HCT116 (cell line): ENCODE measurements around the gene ROCK2. TPM values are rescaled to one million over a fixed set of nuclear protein-coding genes. Genes with fewer than 3 reads are reported as not detected.

ENCODE experiments used
- ATAC-seq: fragments of 200-7000 bp; cut with Tn5 transposase; 2 replicates; pipeline ENCODE4 v1.9.1; 2020; ENCODE audit warnings: mild to moderate bottlenecking, moderate library complexity
- BruUV-seq: library from RNA; stranded (reverse); fragments of 400-500 nt; replicated peaks from 2 replicates; lab custom pipeline; 2021; lab: Mats Ljungman, UMichigan
- CTCF ChIA-PET: fragments of 300-600 bp; sonication (Branson Sonifier 250); formaldehyde crosslinking; loops from one replicate; lab custom pipeline; 2021; ENCODE audit warnings: antibody characterized with exemption; lab: Charles Lee
- POLR2A ChIA-PET: fragments of 300-600, 350-600 bp; sonication (Branson Sonifier 250); formaldehyde crosslinking; loops from one replicate; lab custom pipeline; 2021; ENCODE audit warnings: antibody characterized with exemption; lab: Charles Lee
- RAD21 ChIA-PET, 2 experiments: fragments of 300-600 bp; sonication (Branson Sonifier 250); formaldehyde crosslinking; loops; one replicate each; lab custom pipeline; 2023; ENCODE audit warnings: low total read pairs in 2 of 2; ENCODE audit not compliant: uncharacterized antibody in 2 of 2, unreplicated experiment in 2 of 2, low non-redundant PET in 1 of 2; lab: Charles Lee
- DNase-seq: peaks from one replicate; pipeline ENCODE4 v3.0.0-alpha.2; 2010; ENCODE audit warnings: low read depth, low spot score
- H2AFZ ChIP-seq: fragments of 200-600 bp; shearing (Covaris generic), sonication (generic); 2 replicates; pipeline ENCODE4 v1.6.1; 2017; ENCODE audit warnings: low read depth, mixed run types, mixed read lengths, antibody characterized with exemption, low read length; ENCODE audit not compliant: poor library complexity, severe bottlenecking
- H3K27ac ChIP-seq: 2 replicates; pipeline ENCODE4 v1.5.1; 2012; ENCODE audit warnings: low read depth, low read length
- H3K27me3 ChIP-seq: fragments of 200-600 bp; sonication (generic); 2 replicates; pipeline ENCODE4 v1.6.1; 2016; ENCODE audit warnings: mixed run types, low read length, mixed read lengths; ENCODE audit not compliant: insufficient read depth
- H3K36me3 ChIP-seq, 2 experiments: fragments of 200-500 bp in 1 of 2; fragments of 200-600 bp in 1 of 2; sonication (Bioruptor generic) in 1 of 2; sonication (generic) in 1 of 2; 2 replicates each; pipeline versions ENCODE4 v1.5.1 to v1.6.1; 2014 to 2016; ENCODE audit warnings: low read length in 2 of 2, inconsistent platforms in 1 of 2, mixed read lengths in 1 of 2, mixed run types in 1 of 2; ENCODE audit not compliant: insufficient read depth in 2 of 2, control insufficient read depth in 1 of 2
- H3K4me1 ChIP-seq, 2 experiments: fragments of 200-600 bp in 1 of 2; sonication (generic) in 1 of 2; 2 replicates each; pipeline versions ENCODE4 v1.5.1 to v1.6.1; 2012 to 2017; ENCODE audit warnings: low read length in 2 of 2, inconsistent platforms in 1 of 2, mild to moderate bottlenecking in 1 of 2, mixed read lengths in 1 of 2, mixed run types in 1 of 2, moderate library complexity in 1 of 2; ENCODE audit not compliant: insufficient read depth in 2 of 2, control insufficient read depth in 1 of 2
- H3K4me2 ChIP-seq: fragments of 200-600 bp; sonication (generic); 2 replicates; pipeline ENCODE4 v1.6.1; 2017; ENCODE audit warnings: mixed run types, low read length, mixed read lengths
- H3K4me3 ChIP-seq, 2 experiments: fragments of 200-600 bp in 1 of 2; sonication (generic) in 1 of 2; replicated peaks in 1 of 2; 2 replicates each; pipeline ENCODE4 v1.5.1; 2011 to 2016; ENCODE audit warnings: low read length in 2 of 2, control low read depth in 1 of 2, low read depth in 1 of 2, mild to moderate bottlenecking in 1 of 2, mixed read lengths in 1 of 2, mixed run types in 1 of 2
- H3K79me2 ChIP-seq: fragments of 200-600 bp; sonication (generic); 2 replicates; pipeline ENCODE4 v1.6.1; 2017; ENCODE audit warnings: mild to moderate bottlenecking, mixed run types, low read length, moderate library complexity, mixed read lengths; ENCODE audit not compliant: insufficient read depth
- H3K9ac ChIP-seq: fragments of 200-600 bp; sonication (generic); 2 replicates; pipeline ENCODE4 v1.6.1; 2016; ENCODE audit warnings: low read length, mixed read lengths
- H3K9me2 ChIP-seq: fragments of 200-600 bp; sonication (generic), shearing (Covaris generic); 2 replicates; pipeline ENCODE4 v1.6.1; 2017; ENCODE audit warnings: mixed run types, mild to moderate bottlenecking, moderate library complexity; ENCODE audit not compliant: insufficient read depth
- H3K9me3 ChIP-seq, 2 experiments: fragments of 200-500 bp in 1 of 2; fragments of 200-600 bp in 1 of 2; sonication (Bioruptor generic) in 1 of 2; sonication (generic) in 1 of 2; 2 replicates each; pipeline ENCODE4 v1.6.1; 2014 to 2017; ENCODE audit warnings: low read length in 2 of 2, mixed read lengths in 2 of 2, inconsistent platforms in 1 of 2, low read depth in 1 of 2, mild to moderate bottlenecking in 1 of 2, mixed run types in 1 of 2, moderate library complexity in 1 of 2; ENCODE audit not compliant: control insufficient read depth in 1 of 2, insufficient read depth in 1 of 2
- H4K20me1 ChIP-seq: fragments of 200-600 bp; sonication (generic), shearing (Covaris generic); 2 replicates; pipeline ENCODE4 v1.6.1; 2017; ENCODE audit warnings: mixed run types, mild to moderate bottlenecking, moderate library complexity; ENCODE audit not compliant: insufficient read depth
- EGR1 ChIP-seq: IDR thresholded peaks from 2 replicates; pipeline ENCODE4 v1.6.1; 2012; ENCODE audit warnings: low read depth
- EZH2 ChIP-seq: fragments of 200-600 bp; sonication (generic); IDR thresholded peaks from 2 replicates; pipeline ENCODE4 v1.6.1; 2017; ENCODE audit warnings: antibody characterized with exemption, mixed run types
- EZH2phosphoT487 ChIP-seq: fragments of 200-600 bp; IDR thresholded peaks from 2 replicates; pipeline ENCODE4 v1.6.1; 2018; ENCODE audit warnings: antibody characterized with exemption, borderline replicate concordance
- FOSL1 ChIP-seq: IDR thresholded peaks from 2 replicates; pipeline ENCODE4 v1.6.1; 2012; ENCODE audit warnings: low read depth
- SP1 ChIP-seq: IDR thresholded peaks from 2 replicates; pipeline ENCODE4 v1.6.1; 2012; ENCODE audit warnings: low read depth
- TCF7L2 ChIP-seq: IDR thresholded peaks from 2 replicates; pipeline ENCODE4 v1.7.0; 2011; ENCODE audit warnings: borderline replicate concordance, inconsistent platforms; ENCODE audit not compliant: insufficient read depth, insufficient read length; ENCODE audit errors: extremely low read depth
- YY1 ChIP-seq: IDR thresholded peaks from 2 replicates; pipeline ENCODE4 v1.6.1; 2011; ENCODE audit warnings: low read length, low read depth, moderate library complexity, mild to moderate bottlenecking; ENCODE audit not compliant: insufficient replicate concordance; ENCODE audit errors: extremely low read depth
- ZNF274 ChIP-seq: fragments of 200-500 bp; sonication (Bioruptor generic); IDR thresholded peaks from 2 replicates; pipeline ENCODE4 v1.6.1; 2014; ENCODE audit warnings: mild to moderate bottlenecking, low read depth, low read length, inconsistent platforms
- intact Hi-C: fragments of 100-400 bp; cut with micrococcal nuclease; formaldehyde crosslinking; loops from 2 replicates; pipeline ENCODE4 v1.10.0; 2022
- total RNA-seq: library from RNA; stranded (reverse); gene quantifications from one replicate; pipeline ENCODE4 v1.2.1, GENCODE V29; 2021; ENCODE audit not compliant: unreplicated experiment
- TF ChIP-seq, protein P1 (sequence below): IDR thresholded peaks from 2 replicates; pipeline ENCODE4 v1.6.1; 2012; ENCODE audit warnings: low read depth

ROCK2 gene
- total RNA-seq, 1 experiment from 2014 or later = 48.0 TPM

DNA sequence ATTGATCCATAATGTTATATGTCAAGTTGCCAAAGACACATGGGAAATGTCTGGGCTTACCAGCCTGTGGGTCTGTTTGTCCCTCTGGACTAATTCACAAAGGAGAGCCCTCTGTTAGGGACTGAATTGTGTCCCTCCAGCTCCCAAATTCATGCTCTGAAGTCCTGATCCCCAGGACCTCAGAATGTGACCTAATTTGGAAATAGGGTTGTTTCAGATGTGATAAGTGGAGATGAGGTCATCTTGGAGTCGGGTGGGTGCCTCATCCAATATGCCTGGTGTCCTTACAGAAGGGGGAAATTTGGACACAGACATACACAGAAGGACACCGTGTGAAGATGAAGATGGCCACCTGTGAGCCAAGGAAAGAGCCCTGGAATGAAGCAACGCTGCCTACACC lies 41.4 kb upstream of the ROCK2 start:
- H3K9me2 ChIP-seq = no peaks in the 10 kb centered on the region
- no peaks in the 10 kb centered on the region for H3K79me2 ChIP-seq
- no peaks in the 10 kb centered on the region for H3K27me3 ChIP-seq
- POLR2A ChIA-PET = no interaction called here
- no TSS peak for BruUV-seq
- no peak overlapping the region for H3K4me3 ChIP-seq
- intact Hi-C loops = no loop called here
- ATAC-seq (peak; percentile 13; the same call in 1 of the 2 replicates), DNase-seq (no peak)
- no peaks in the 10 kb centered on the region for H3K36me3 ChIP-seq
- TF ChIP-seq FOSL1 = no peak
- TF ChIP-seq SP1 = no peak
- TF ChIP-seq, protein P1, sequence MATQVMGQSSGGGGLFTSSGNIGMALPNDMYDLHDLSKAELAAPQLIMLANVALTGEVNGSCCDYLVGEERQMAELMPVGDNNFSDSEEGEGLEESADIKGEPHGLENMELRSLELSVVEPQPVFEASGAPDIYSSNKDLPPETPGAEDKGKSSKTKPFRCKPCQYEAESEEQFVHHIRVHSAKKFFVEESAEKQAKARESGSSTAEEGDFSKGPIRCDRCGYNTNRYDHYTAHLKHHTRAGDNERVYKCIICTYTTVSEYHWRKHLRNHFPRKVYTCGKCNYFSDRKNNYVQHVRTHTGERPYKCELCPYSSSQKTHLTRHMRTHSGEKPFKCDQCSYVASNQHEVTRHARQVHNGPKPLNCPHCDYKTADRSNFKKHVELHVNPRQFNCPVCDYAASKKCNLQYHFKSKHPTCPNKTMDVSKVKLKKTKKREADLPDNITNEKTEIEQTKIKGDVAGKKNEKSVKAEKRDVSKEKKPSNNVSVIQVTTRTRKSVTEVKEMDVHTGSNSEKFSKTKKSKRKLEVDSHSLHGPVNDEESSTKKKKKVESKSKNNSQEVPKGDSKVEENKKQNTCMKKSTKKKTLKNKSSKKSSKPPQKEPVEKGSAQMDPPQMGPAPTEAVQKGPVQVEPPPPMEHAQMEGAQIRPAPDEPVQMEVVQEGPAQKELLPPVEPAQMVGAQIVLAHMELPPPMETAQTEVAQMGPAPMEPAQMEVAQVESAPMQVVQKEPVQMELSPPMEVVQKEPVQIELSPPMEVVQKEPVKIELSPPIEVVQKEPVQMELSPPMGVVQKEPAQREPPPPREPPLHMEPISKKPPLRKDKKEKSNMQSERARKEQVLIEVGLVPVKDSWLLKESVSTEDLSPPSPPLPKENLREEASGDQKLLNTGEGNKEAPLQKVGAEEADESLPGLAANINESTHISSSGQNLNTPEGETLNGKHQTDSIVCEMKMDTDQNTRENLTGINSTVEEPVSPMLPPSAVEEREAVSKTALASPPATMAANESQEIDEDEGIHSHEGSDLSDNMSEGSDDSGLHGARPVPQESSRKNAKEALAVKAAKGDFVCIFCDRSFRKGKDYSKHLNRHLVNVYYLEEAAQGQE = no peak
- no peak for TF ChIP-seq EZH2
- TF ChIP-seq EZH2phosphoT487 = no peak
- no peak for TF ChIP-seq ZNF274
- no peak for TF ChIP-seq TCF7L2
- TF ChIP-seq EGR1 = no peak
- TF ChIP-seq YY1 = no peak
- no peaks in the 10 kb centered on the region for H3K9me3 ChIP-seq
- RAD21 ChIA-PET = no interaction called here
- H3K9ac ChIP-seq = no peak overlapping the region
- CTCF ChIA-PET = no interaction called here
- H3K27ac ChIP-seq = no peak overlapping the region
- no peak overlapping the region for H2AFZ ChIP-seq
- peak overlapping the region; percentile 41 for H3K4me2 ChIP-seq
- H3K4me1 ChIP-seq = peaks cover 5 to 22% of the 10 kb centered on the region in 2 experiments; a peak in 3 of 4 replicates
- H4K20me1 ChIP-seq = no peaks in the 10 kb centered on the region
